Endothelial cell of umbilical vein (primary cell): ENCODE measurements around the gene MYOG. TPM values are rescaled to one million over a fixed set of nuclear protein-coding genes. Genes with fewer than 3 reads are reported as not detected.

Experiments used
- BruUV-seq: library from RNA; stranded (reverse); fragments of 400-500 nt; replicated peaks from 2 replicates; lab custom pipeline; 2021; lab: Mats Ljungman, UMichigan
- CTCF ChIA-PET: fragments of 300-600, 350-600 bp; sonication (Branson Sonifier 250); formaldehyde crosslinking; loops from one replicate; lab custom pipeline; 2021; ENCODE audit warnings: antibody characterized with exemption, inconsistent platforms; lab: Charles Lee
- POLR2A ChIA-PET: fragments of 300-600, 350-600 bp; sonication (Branson Sonifier 250); formaldehyde crosslinking; loops from one replicate; lab custom pipeline; 2021; ENCODE audit warnings: antibody characterized with exemption, inconsistent platforms; lab: Charles Lee
- DNase-seq: peaks from one replicate; pipeline ENCODE4 v3.0.0-alpha.2; 2011; ENCODE audit warnings: low read depth, low spot score
- FAIRE-seq: peaks from 2 replicates; lab custom pipeline; 2011; peaks lifted over from hg19 to GRCh38; lab: Jason Lieb, UNC
- H2AFZ ChIP-seq: 2 replicates; pipeline ENCODE4 v1.6.0; 2012; ENCODE audit warnings: low read depth, low read length, control low read depth, inconsistent platforms
- H3K27ac ChIP-seq: 2 replicates; pipeline ENCODE4 v1.5.1; 2011; ENCODE audit warnings: low read depth, mild to moderate bottlenecking, control low read depth, low read length, moderate library complexity; ENCODE audit not compliant: insufficient read depth
- H3K27me3 ChIP-seq, 2 experiments: 2 replicates each; pipeline versions ENCODE4 v1.6.0 to v1.6.1; 2011; ENCODE audit warnings: low read length in 2 of 2, mixed read lengths in 1 of 2; ENCODE audit not compliant: control insufficient read depth in 2 of 2, insufficient read depth in 2 of 2
- H3K36me3 ChIP-seq, 2 experiments: 2 replicates in 1 of 2; 3 replicates in 1 of 2; pipeline ENCODE4 v1.5.1; 2011; ENCODE audit warnings: low read length in 2 of 2, mild to moderate bottlenecking in 1 of 2, moderate library complexity in 1 of 2; ENCODE audit not compliant: control insufficient read depth in 2 of 2, insufficient read depth in 2 of 2; ENCODE audit errors: extremely low read depth in 1 of 2
- H3K4me1 ChIP-seq: 3 replicates; pipeline ENCODE4 v1.5.1; 2011; ENCODE audit warnings: mild to moderate bottlenecking, low read length; ENCODE audit not compliant: control insufficient read depth, insufficient read depth; ENCODE audit errors: extremely low read depth
- H3K4me2 ChIP-seq: 2 replicates; pipeline ENCODE4 v1.6.1; 2011; ENCODE audit warnings: low read length, control low read depth, mixed read lengths; ENCODE audit not compliant: insufficient read depth
- H3K4me3 ChIP-seq, 3 experiments: fragments of 200-600 bp in 1 of 3; sonication (generic), shearing (Covaris generic) in 1 of 3; replicated peaks in 1 of 3; 2 replicates each; pipeline ENCODE4 v1.5.1; 2011 to 2016; ENCODE audit warnings: control low read depth in 3 of 3, low read length in 3 of 3, mild to moderate bottlenecking in 2 of 3, inconsistent platforms in 1 of 3, low read depth in 1 of 3, moderate library complexity in 1 of 3; ENCODE audit not compliant: insufficient read depth in 1 of 3
- H3K79me2 ChIP-seq: 2 replicates; pipeline ENCODE4 v1.6.0; 2012; ENCODE audit warnings: low read length, inconsistent platforms; ENCODE audit not compliant: control insufficient read depth, insufficient read depth
- H3K9ac ChIP-seq: replicated peaks from 2 replicates; pipeline ENCODE3; 2011; ENCODE audit warnings: low read length, control low read depth; ENCODE audit not compliant: insufficient read depth; ENCODE audit errors: extremely low read depth
- H3K9me1 ChIP-seq: replicated peaks from 3 replicates; pipeline ENCODE4 v1.6.0; 2011; ENCODE audit warnings: mild to moderate bottlenecking, low read length; ENCODE audit not compliant: control insufficient read depth, insufficient read depth; ENCODE audit errors: extremely low read depth
- H3K9me3 ChIP-seq: replicated peaks from 2 replicates; pipeline ENCODE4 v1.5.1; 2012; ENCODE audit warnings: low read length, inconsistent platforms; ENCODE audit not compliant: control insufficient read depth, insufficient read depth
- H4K20me1 ChIP-seq: replicated peaks from 2 replicates; pipeline ENCODE3; 2011; ENCODE audit warnings: mild to moderate bottlenecking, low read length; ENCODE audit not compliant: control insufficient read depth, insufficient read depth; ENCODE audit errors: extremely low read depth
- CTCF ChIP-seq, 2 donors: IDR thresholded peaks; 1 replicate in 1 of 2; 2 replicates in 1 of 2; pipeline ENCODE4 v1.5.1; 2011; ENCODE audit warnings: low read length in 2 of 2, mild to moderate bottlenecking in 2 of 2, moderate library complexity in 2 of 2, control low read depth in 1 of 2, inconsistent platforms in 1 of 2, low read depth in 1 of 2; ENCODE audit not compliant: insufficient read depth in 1 of 2; ENCODE audit errors: extremely low read depth in 1 of 2
- EZH2 ChIP-seq: IDR thresholded peaks from 2 replicates; pipeline ENCODE4 v1.6.1; 2012; ENCODE audit warnings: borderline replicate concordance, low read depth, mild to moderate bottlenecking, moderate library complexity, low read length, inconsistent platforms; ENCODE audit not compliant: severe bottlenecking
- GATA2 ChIP-seq: IDR thresholded peaks from 2 replicates; pipeline ENCODE4 v1.7.0; 2011; ENCODE audit warnings: low read depth, mild to moderate bottlenecking, moderate library complexity, mixed read lengths, low read length; ENCODE audit not compliant: insufficient read length, insufficient read depth
- JUN ChIP-seq: IDR thresholded peaks from 2 replicates; pipeline ENCODE4 v1.6.1; 2011; ENCODE audit warnings: borderline replicate concordance, low read depth; ENCODE audit not compliant: insufficient read length, insufficient read depth
- MYC ChIP-seq: IDR thresholded peaks from one replicate; pipeline ENCODE4 v1.6.1; 2011; ENCODE audit warnings: mild to moderate bottlenecking, low read depth, low read length
- POLR2A ChIP-seq: IDR thresholded peaks from 2 replicates; pipeline ENCODE4 v1.6.1; 2012; ENCODE audit warnings: low read depth, mild to moderate bottlenecking, control low read depth, low read length
- POLR2AphosphoS5 ChIP-seq: IDR thresholded peaks from 2 replicates; pipeline ENCODE4 v1.6.1; 2012; ENCODE audit warnings: low read depth, mild to moderate bottlenecking, control low read depth, low read length, moderate library complexity; ENCODE audit not compliant: insufficient read depth
- dilution Hi-C: fragments of 300-500 bp; cut with MboI; formaldehyde crosslinking; loops from one replicate; pipeline ENCODE4 v1.15.0; 2019; ENCODE audit warnings: low sequenced_read_pairs; ENCODE audit not compliant: extremely low pct_ligation_motif_present
- intact Hi-C: fragments of 100-400 bp; cut with micrococcal nuclease; formaldehyde crosslinking; loops from one replicate; pipeline ENCODE4 v1.10.0; 2022
- polyA plus RNA-seq, 4 experiments: library from polyadenylated mRNA; depleted of rRNA in 3 of 4; stranded (reverse) in 3 of 4; unstranded in 1 of 4; fragments of >200 nt; gene quantifications; 2 replicates each; pipeline versions ENCODE4 v1.2.1 to v1.2.3, GENCODE V29; 2011 to 2012; ENCODE audit warnings: missing spikeins in 1 of 4
- total RNA-seq: library from RNA; stranded (reverse); gene quantifications from 2 replicates; pipeline ENCODE4 v1.2.3, GENCODE V29; 2021

The MYOG gene
- total and polyA plus RNA-seq, 2 donors (not counting 3 experiments of a cell fraction or from before 2014, with no cell fraction given) = not detected

DNA sequence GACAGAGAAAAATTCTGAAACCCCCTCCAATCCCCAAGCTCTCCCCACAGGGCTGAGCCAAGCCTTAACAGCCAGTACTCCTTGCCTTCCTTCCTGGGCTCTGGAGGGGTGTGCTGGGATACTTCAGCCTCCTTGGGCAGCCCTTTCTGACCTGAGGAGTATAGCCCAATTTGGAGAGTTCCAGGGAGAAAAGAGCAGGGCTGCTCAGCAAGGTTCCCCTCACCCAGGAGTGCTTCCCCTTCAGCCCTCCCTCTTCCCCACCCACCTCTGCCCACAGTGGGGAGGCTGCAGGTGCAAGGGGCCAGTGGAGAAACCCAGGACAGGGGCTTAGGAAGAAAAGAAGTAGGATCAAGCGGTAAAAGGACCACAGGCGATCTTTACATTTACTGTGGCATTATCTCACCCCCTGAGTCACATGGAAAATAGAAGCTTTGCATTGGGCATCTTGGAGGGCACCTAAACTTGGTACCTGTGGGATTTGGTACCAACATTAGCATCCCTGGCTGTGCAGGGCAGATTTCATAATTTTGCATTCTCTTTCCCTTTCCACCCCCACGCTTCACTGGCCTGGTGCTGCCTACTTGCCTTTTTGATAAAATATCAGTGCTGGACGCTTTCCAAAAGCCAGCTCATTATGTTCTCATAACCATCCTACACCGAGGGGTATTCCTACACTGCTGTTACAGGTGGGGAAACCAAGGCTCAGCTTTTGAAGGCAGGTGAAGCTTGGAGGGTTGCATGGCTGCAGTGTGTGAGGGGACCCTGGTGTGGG, 38.9 kb upstream of the MYOG start:
- no peak for TF ChIP-seq MYC
- no peak for TF ChIP-seq POLR2AphosphoS5
- no peak for TF ChIP-seq EZH2
- no peak for TF ChIP-seq JUN
- no TSS peak for BruUV-seq
- FAIRE-seq (no peak), DNase-seq (no peak)
- CTCF ChIA-PET = interaction anchor here (1.3 to 10.8 kb wide), 3 partner anchors 47 to 144 kb away, joined by 3 to 341 read pairs (median 24); no protein-coding TSS in a partner anchor
- Histone ChIP-seq H3K27me3 (peaks cover 26 to 54% of the 10 kb centered on the region in 2 experiments), H3K36me3 (no peaks in the 10 kb centered on the region), H3K79me2 (no peaks in the 10 kb centered on the region), H3K9ac (no peak overlapping the region), H3K27ac (no peak overlapping the region), H4K20me1 (no peaks in the 10 kb centered on the region), H3K9me3 (no peaks in the 10 kb centered on the region), H3K4me1 (peaks cover 4% of the 10 kb centered on the region), H3K4me3 (no peak overlapping the region), H2AFZ (no peak overlapping the region), H3K9me1 (no peaks in the 10 kb centered on the region), H3K4me2 (no peak overlapping the region)
- dilution Hi-C loops = no loop called here
- POLR2A ChIA-PET = no interaction called here
- intact Hi-C loops = no loop called here

GRCh38 chr1:203124011-203124410, 38.2 kb upstream of the MYOG start:
- ChIA-PET POLR2A (no interaction called here), CTCF (interaction anchor here (0.9 to 10.8 kb wide), 3 partner anchors 9 to 94 kb away, joined by 3 to 341 read pairs (median 24); no protein-coding TSS in a partner anchor)
- no peak overlapping the region for H3K4me2 ChIP-seq
- peaks cover 4% of the 10 kb centered on the region for H3K4me1 ChIP-seq
- no peaks in the 10 kb centered on the region for H3K9me3 ChIP-seq
- no peak for TF ChIP-seq POLR2A
- no peak for TF ChIP-seq MYC
- TF ChIP-seq CTCF (IDR thresholded peaks at IDR 0.05; ENCODE audit: extremely low read depth in 1 of 2, insufficient read depth in 1 of 2, low read depth in 1 of 2, low read length in 2 of 2) = no peak
- no peak for TF ChIP-seq GATA2
- no peak for TF ChIP-seq EZH2
- no peak for TF ChIP-seq JUN
- TF ChIP-seq POLR2AphosphoS5 = no peak
- no peak overlapping the region for H3K27ac ChIP-seq
- no TSS peak for BruUV-seq
- H3K9me1 ChIP-seq = no peaks in the 10 kb centered on the region
- no peak overlapping the region for H3K4me3 ChIP-seq
- no peaks in the 10 kb centered on the region for H4K20me1 ChIP-seq
- no peak overlapping the region for H2AFZ ChIP-seq
- no peak for DNase-seq
- no peak for FAIRE-seq
- dilution Hi-C loops (no loop called here), intact Hi-C loops (no loop called here)
- no peaks in the 10 kb centered on the region for H3K79me2 ChIP-seq
- H3K9ac ChIP-seq = no peak overlapping the region
- H3K27me3 ChIP-seq = peaks cover 29 to 51% of the 10 kb centered on the region in 2 experiments
- H3K36me3 ChIP-seq = no peaks in the 10 kb centered on the region
